HepG2 (cell line): ENCODE data around the gene WNK4. TPM values are rescaled to one million over a fixed set of nuclear protein-coding genes. Genes with fewer than 3 reads are reported as not detected.

Experiments used
- ATF7 ChIP-seq, 2 experiments: fragments of 450-650 bp in 1 of 2; sonication (generic) in 1 of 2; formaldehyde crosslinking in 1 of 2; IDR thresholded peaks; 2 replicates each; pipeline versions ENCODE4 v1.4.0 to v1.6.1; 2016 to 2020; ENCODE audit warnings: antibody characterized with exemption in 1 of 2, mild to moderate bottlenecking in 1 of 2, missing genetic modification reagents in 1 of 2
- ATF7-NPFF ChIP-seq: sonication (generic); formaldehyde crosslinking; IDR thresholded peaks from 2 replicates; pipeline ENCODE4 v1.8.1; 2023; ENCODE audit warnings: mild to moderate bottlenecking, low read depth, missing genetic modification reagents, moderate library complexity
- GTF3A ChIP-seq: sonication (generic); formaldehyde crosslinking; conservative IDR thresholded peaks from 2 replicates; pipeline ENCODE4 v1.4.0; 2020; ENCODE audit warnings: mild to moderate bottlenecking, missing genetic modification reagents
- GZF1 ChIP-seq: sonication (generic); formaldehyde crosslinking; IDR thresholded peaks from 2 replicates; pipeline ENCODE4 v1.5.1; 2020; ENCODE audit warnings: mild to moderate bottlenecking, missing genetic modification reagents
- HOXA9 ChIP-seq: sonication (generic); formaldehyde crosslinking; IDR thresholded peaks from 2 replicates; pipeline ENCODE4 v1.8.1; 2022; ENCODE audit warnings: missing genetic modification reagents, mild to moderate bottlenecking, moderate library complexity, borderline replicate concordance
- MAZ ChIP-seq, 2 experiments: sonication (generic) in 1 of 2; formaldehyde crosslinking in 1 of 2; IDR thresholded peaks; 2 replicates each; pipeline versions ENCODE4 v1.5.0 to v1.6.1; 2012 to 2020; ENCODE audit warnings: low read depth in 2 of 2, mild to moderate bottlenecking in 2 of 2, borderline replicate concordance in 1 of 2, improper control_type of control experiment in 1 of 2, low read length in 1 of 2, missing genetic modification reagents in 1 of 2, moderate library complexity in 1 of 2
- TARDBP ChIP-seq: sonication (generic); formaldehyde crosslinking; IDR thresholded peaks from 2 replicates; pipeline ENCODE4 v1.8.0; 2022; ENCODE audit warnings: mild to moderate bottlenecking, missing genetic modification reagents
- YEATS2 ChIP-seq: sonication (generic); formaldehyde crosslinking; IDR thresholded peaks from 2 replicates; pipeline ENCODE4 v1.4.0; 2020; ENCODE audit warnings: missing genetic modification reagents, borderline replicate concordance
- YY1 ChIP-seq: IDR thresholded peaks from 2 replicates; pipeline ENCODE4 v1.6.1; 2011; ENCODE audit warnings: low read length, low read depth, moderate library complexity, mild to moderate bottlenecking; ENCODE audit not compliant: insufficient read depth, insufficient replicate concordance
- ZFP36L1 ChIP-seq: sonication (generic); formaldehyde crosslinking; IDR thresholded peaks from 2 replicates; pipeline ENCODE4 v1.8.0; 2022; ENCODE audit warnings: mild to moderate bottlenecking, missing genetic modification reagents, moderate library complexity
- ZFY ChIP-seq: sonication (generic); formaldehyde crosslinking; IDR thresholded peaks from 2 replicates; pipeline ENCODE4 v1.4.0; 2020; ENCODE audit warnings: missing genetic modification reagents
- ZIK1 ChIP-seq: sonication (generic); formaldehyde crosslinking; IDR thresholded peaks from 2 replicates; pipeline ENCODE4 v1.5.0; 2020; ENCODE audit warnings: mild to moderate bottlenecking, low read depth, missing genetic modification reagents, borderline replicate concordance
- ZNF274 ChIP-seq: sonication (generic); formaldehyde crosslinking; IDR thresholded peaks from 2 replicates; pipeline ENCODE4 v1.5.1; 2020; ENCODE audit warnings: mild to moderate bottlenecking, missing genetic modification reagents
- ZNF30 ChIP-seq: sonication (generic); formaldehyde crosslinking; IDR thresholded peaks from 2 replicates; pipeline ENCODE4 v1.5.0; 2020; ENCODE audit warnings: mild to moderate bottlenecking, missing genetic modification reagents
- ZNF430 ChIP-seq: sonication (generic); formaldehyde crosslinking; IDR thresholded peaks from 2 replicates; pipeline ENCODE4 v1.9.0; 2021; ENCODE audit warnings: mild to moderate bottlenecking, missing genetic modification reagents
- ZNF598 ChIP-seq: sonication (generic); formaldehyde crosslinking; IDR thresholded peaks from 2 replicates; pipeline ENCODE4 v1.5.1; 2020; ENCODE audit warnings: mild to moderate bottlenecking, missing genetic modification reagents, borderline replicate concordance
- ZSCAN25 ChIP-seq: sonication (generic); formaldehyde crosslinking; IDR thresholded peaks from 2 replicates; pipeline ENCODE4 v1.8.0; 2022; ENCODE audit warnings: mild to moderate bottlenecking, missing genetic modification reagents
- polyA plus RNA-seq, 8 experiments: library from polyadenylated mRNA; depleted of rRNA in 3 of 8; stranded (reverse) in 7 of 8; unstranded in 1 of 8; fragments of >200 nt; fragmentation: Illumina TruSeq in 4 of 8; extraction: Trizol in 4 of 8; gene quantifications; 2 replicates each; pipeline versions ENCODE4 v1.2.1 to v1.2.3, GENCODE V29; 2011 to 2016; ENCODE audit warnings: low read depth in 4 of 8, missing spikeins in 1 of 8, mixed read lengths in 1 of 8; ENCODE audit not compliant: insufficient read depth in 1 of 8
- total RNA-seq, 5 experiments: library from RNA; depleted of rRNA; stranded (reverse); fragments of >200 nt; fragmentation: Illumina TruSeq; extraction: Trizol; gene quantifications; 2 replicates each; pipeline ENCODE4 v1.2.3, GENCODE V29; 2016; ENCODE audit warnings: low read depth in 1 of 5
- TF ChIP-seq, protein P1 (sequence below): IDR thresholded peaks from 2 replicates; pipeline ENCODE4 v1.6.1; 2016; ENCODE audit warnings: missing compliant biosample characterization, missing genetic modification reagents, borderline replicate concordance
- TF ChIP-seq, protein P2 (sequence below): sonication (generic); formaldehyde crosslinking; IDR thresholded peaks from 2 replicates; pipeline ENCODE4 v1.8.1; 2023; ENCODE audit warnings: missing genetic modification reagents, inconsistent platforms, borderline replicate concordance
- TF ChIP-seq, protein P3 (sequence below): sonication (generic); formaldehyde crosslinking; IDR thresholded peaks from 2 replicates; pipeline ENCODE4 v1.4.0; 2020; ENCODE audit warnings: mild to moderate bottlenecking, missing genetic modification reagents
- TF ChIP-seq, protein P4 (sequence below): sonication (generic); formaldehyde crosslinking; IDR thresholded peaks from 2 replicates; pipeline ENCODE4 v1.5.1; 2020; ENCODE audit warnings: mild to moderate bottlenecking, missing genetic modification reagents

WNK4 gene
- total and polyA plus RNA-seq, 2 of the 13 experiments (the other 11 are each of a cell fraction or from before 2014, with no cell fraction given): 2.7 to 13.7 TPM

DNA sequence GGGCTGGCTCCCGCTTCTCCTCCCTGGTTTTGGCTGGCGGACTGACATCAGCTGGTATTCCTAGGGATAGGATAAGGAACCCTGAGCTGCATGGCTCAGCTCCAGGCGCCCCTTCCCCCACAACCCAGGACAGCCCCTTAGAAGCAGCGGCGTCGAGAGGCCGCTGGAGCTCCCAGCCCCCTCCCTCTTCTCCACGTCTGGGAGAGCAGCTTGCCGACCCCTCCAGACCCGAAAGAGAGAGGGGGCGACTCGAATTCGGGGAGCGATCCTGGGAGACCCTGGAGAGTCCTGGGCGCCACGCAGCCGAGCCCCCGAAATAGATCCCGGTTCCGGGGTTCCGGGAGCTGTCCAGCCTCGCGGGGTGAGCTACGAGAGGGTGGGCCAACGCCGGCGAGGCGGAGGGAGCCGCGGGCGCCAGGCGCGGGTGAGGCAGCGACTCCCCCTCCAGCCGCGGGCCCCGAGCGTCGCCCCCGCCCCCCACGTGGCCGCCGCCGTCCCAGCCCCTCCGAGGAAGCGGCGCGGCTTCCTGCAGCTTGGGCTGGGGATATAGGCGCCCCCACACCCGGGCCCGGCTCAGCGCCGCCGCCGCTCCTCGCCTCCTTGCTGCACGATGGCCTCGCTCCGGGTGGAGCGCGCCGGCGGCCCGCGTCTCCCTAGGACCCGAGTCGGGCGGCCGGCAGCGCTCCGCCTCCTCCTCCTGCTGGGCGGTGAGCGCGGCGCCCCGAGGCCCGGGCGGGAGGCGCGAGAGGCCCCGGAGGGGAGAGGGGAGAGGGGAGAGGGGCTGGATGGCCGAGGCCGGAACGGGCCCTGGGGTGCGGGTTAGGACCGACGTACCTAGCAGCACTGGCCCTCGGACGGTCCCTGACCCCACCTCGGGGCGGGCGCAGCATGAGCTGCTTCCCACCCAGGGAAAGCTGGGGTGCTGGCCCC lies 19.5 kb upstream of the WNK4 start, which contains the start of gene RAMP2 (continued):
- no peak for TF ChIP-seq MAZ (IDR thresholded peaks at IDR 0.05; ENCODE audit: borderline replicate concordance, low read depth, low read length)
- TF ChIP-seq MAZ (CRISPR knock-in tag; IDR thresholded peaks at IDR 0.05; ENCODE audit: low read depth): peak; percentile 76
- TF ChIP-seq, protein P1, sequence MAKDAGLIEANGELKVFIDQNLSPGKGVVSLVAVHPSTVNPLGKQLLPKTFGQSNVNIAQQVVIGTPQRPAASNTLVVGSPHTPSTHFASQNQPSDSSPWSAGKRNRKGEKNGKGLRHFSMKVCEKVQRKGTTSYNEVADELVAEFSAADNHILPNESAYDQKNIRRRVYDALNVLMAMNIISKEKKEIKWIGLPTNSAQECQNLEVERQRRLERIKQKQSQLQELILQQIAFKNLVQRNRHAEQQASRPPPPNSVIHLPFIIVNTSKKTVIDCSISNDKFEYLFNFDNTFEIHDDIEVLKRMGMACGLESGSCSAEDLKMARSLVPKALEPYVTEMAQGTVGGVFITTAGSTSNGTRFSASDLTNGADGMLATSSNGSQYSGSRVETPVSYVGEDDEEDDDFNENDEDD (CRISPR knock-in tag): peak; percentile 61; the same call in 1 of the 2 replicates
- no peak for TF ChIP-seq ZNF30 (CRISPR knock-in tag)
- TF ChIP-seq HOXA9 (CRISPR knock-in tag): no peak
- TF ChIP-seq, protein P2, sequence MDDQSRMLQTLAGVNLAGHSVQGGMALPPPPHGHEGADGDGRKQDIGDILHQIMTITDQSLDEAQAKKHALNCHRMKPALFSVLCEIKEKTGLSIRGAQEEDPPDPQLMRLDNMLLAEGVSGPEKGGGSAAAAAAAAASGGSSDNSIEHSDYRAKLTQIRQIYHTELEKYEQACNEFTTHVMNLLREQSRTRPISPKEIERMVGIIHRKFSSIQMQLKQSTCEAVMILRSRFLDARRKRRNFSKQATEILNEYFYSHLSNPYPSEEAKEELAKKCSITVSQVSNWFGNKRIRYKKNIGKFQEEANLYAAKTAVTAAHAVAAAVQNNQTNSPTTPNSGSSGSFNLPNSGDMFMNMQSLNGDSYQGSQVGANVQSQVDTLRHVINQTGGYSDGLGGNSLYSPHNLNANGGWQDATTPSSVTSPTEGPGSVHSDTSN (CRISPR knock-in tag): no peak
- TF ChIP-seq ZSCAN25 (CRISPR knock-in tag): peak; percentile 77; the same call in 1 of the 2 replicates
- 0 out of 2 replicates have a peak, but pooled peaks have one; percentile 18 for TF ChIP-seq ZNF598 (CRISPR knock-in tag)
- TF ChIP-seq ZFY (CRISPR knock-in tag): peak; percentile 58
- peak; percentile 64; the same call in 1 of the 2 replicates for TF ChIP-seq TARDBP (CRISPR knock-in tag)
- TF ChIP-seq ZNF274: peak; percentile 45; the same call in 1 of the 2 replicates
- TF ChIP-seq ZNF430: peak; percentile 58; the same call in 1 of the 2 replicates
- 0 out of 2 replicates have a peak, but pooled peaks have one; percentile 38 for TF ChIP-seq GZF1 (CRISPR knock-in tag)
- TF ChIP-seq ZFP36L1 (CRISPR knock-in tag): peak; percentile 73; the same call in 1 of the 2 replicates
- peak; percentile 56; the same call in 1 of the 2 replicates for TF ChIP-seq ZIK1 (CRISPR knock-in tag)
- TF ChIP-seq, protein P3, sequence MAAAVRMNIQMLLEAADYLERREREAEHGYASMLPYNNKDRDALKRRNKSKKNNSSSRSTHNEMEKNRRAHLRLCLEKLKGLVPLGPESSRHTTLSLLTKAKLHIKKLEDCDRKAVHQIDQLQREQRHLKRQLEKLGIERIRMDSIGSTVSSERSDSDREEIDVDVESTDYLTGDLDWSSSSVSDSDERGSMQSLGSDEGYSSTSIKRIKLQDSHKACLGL (CRISPR knock-in tag): peak; percentile 75
- TF ChIP-seq YEATS2 (CRISPR knock-in tag): no peak
- TF ChIP-seq ATF7-NPFF (CRISPR knock-in tag): peak; percentile 74
- no peak for TF ChIP-seq GTF3A (CRISPR knock-in tag)
- TF ChIP-seq YY1: peak; percentile 22
- TF ChIP-seq ATF7 (IDR thresholded peaks at IDR 0.05): no peak
- 0 out of 2 replicates have a peak, but pooled peaks have one; percentile 0 for TF ChIP-seq ATF7 (CRISPR knock-in tag; IDR thresholded peaks at IDR 0.05)
- TF ChIP-seq, protein P4, sequence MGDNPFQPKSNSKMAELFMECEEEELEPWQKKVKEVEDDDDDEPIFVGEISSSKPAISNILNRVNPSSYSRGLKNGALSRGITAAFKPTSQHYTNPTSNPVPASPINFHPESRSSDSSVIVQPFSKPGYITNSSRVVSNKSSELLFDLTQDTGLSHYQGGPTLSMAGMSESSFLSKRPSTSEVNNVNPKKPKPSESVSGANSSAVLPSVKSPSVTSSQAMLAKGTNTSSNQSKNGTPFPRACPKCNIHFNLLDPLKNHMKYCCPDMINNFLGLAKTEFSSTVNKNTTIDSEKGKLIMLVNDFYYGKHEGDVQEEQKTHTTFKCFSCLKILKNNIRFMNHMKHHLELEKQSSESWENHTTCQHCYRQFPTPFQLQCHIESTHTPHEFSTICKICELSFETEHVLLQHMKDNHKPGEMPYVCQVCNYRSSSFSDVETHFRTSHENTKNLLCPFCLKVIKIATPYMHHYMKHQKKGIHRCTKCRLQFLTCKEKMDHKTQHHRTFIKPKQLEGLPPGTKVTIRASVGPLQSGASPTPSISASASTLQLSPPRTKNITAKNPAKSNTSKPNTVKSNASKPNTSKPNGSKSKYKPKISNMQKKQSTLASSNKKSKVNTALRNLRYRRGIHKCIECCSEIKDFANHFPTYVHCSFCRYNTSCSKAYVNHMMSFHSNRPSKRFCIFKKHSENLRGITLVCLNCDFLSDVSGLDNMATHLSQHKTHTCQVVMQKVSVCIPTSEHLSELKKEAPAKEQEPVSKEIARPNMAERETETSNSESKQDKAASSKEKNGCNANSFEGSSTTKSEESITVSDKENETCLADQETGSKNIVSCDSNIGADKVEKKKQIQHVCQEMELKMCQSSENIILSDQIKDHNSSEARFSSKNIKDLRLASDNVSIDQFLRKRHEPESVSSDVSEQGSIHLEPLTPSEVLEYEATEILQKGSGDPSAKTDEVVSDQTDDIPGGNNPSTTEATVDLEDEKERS (CRISPR knock-in tag): 0 out of 2 replicates have a peak, but pooled peaks have one; percentile 64
